ENCODE data around the gene GZF1.
A peak's percentile ranks its signal among the peaks of the same experiment; 100 is the strongest.

The GZF1 gene

GRCh38 chr20:23417861-23418260 lies 55.9 kb downstream of the GZF1 start:
- no peaks in the 10 kb centered on the region for H3K9me3 ChIP-seq (ENCODE audit: control insufficient read depth, insufficient read depth, low read length)
- no peak overlapping the region for H3K27ac ChIP-seq (ENCODE audit: low read depth, low read length)
- 0 out of 2 replicates have a peak, but pooled peaks cover 3% of the 10 kb centered on the region for H3K36me3 ChIP-seq (ENCODE audit: control insufficient read depth, low read length)
- no peak overlapping the region for H3K4me3 ChIP-seq (ENCODE audit: low read length)
- peaks cover 75% of the 10 kb centered on the region for H3K79me2 ChIP-seq (ENCODE audit: control insufficient read depth, low read length)
- peaks cover 18% of the 10 kb centered on the region for H3K4me1 ChIP-seq (ENCODE audit: control insufficient read depth, low read length)
- H4K20me1 ChIP-seq (ENCODE audit: control insufficient read depth, insufficient read depth, low read depth, low read length) = 0 out of 2 replicates have a peak, but pooled peaks cover 3% of the 10 kb centered on the region
- H3K9me2 ChIP-seq (replicated peaks; ENCODE audit: control insufficient read depth, low read length) = no peaks in the 10 kb centered on the region
- TF ChIP-seq EZH2phosphoT487 (IDR thresholded peaks at IDR 0.05; ENCODE audit: borderline replicate concordance, low read length) = no peak
- TF ChIP-seq CTCF (IDR thresholded peaks at IDR 0.05; ENCODE audit: low read depth, low read length, poor library complexity, severe bottlenecking) = no peak
- H3K27me3 ChIP-seq (ENCODE audit: control insufficient read depth, low read length) = no peaks in the 10 kb centered on the region
- H3K4me2 ChIP-seq (ENCODE audit: low read length) = no peak overlapping the region
- H3F3A ChIP-seq (ENCODE audit: control insufficient read depth, insufficient read depth) = no peaks in the 10 kb centered on the region

- Histone ChIP-seq H3K4me1 (ENCODE audit: control insufficient read depth, low read length) (peaks cover 18% of the 10 kb centered on the region), H3K79me2 (ENCODE audit: control insufficient read depth, low read length) (peaks cover 60% of the 10 kb centered on the region), H3K9me2 (replicated peaks; ENCODE audit: control insufficient read depth, low read length) (no peaks in the 10 kb centered on the region), H3K27ac (ENCODE audit: low read depth, low read length) (no peak overlapping the region), H3K4me3 (ENCODE audit: low read length) (peak overlapping the region; percentile 91), H3F3A (ENCODE audit: control insufficient read depth, insufficient read depth) (no peaks in the 10 kb centered on the region), H3K36me3 (ENCODE audit: control insufficient read depth, low read length) (0 out of 2 replicates have a peak, but pooled peaks cover 3% of the 10 kb centered on the region), H4K20me1 (ENCODE audit: control insufficient read depth, insufficient read depth, low read depth, low read length) (no peaks in the 10 kb centered on the region), H3K27me3 (ENCODE audit: control insufficient read depth, low read length) (no peaks in the 10 kb centered on the region), H3K4me2 (ENCODE audit: low read length) (peak overlapping the region; percentile 86), H3K9me3 (ENCODE audit: control insufficient read depth, insufficient read depth, low read length) (no peaks in the 10 kb centered on the region)
- TF ChIP-seq EZH2phosphoT487 (IDR thresholded peaks at IDR 0.05; ENCODE audit: borderline replicate concordance, low read length) = no peak
- no peak for TF ChIP-seq CTCF (IDR thresholded peaks at IDR 0.05; ENCODE audit: low read depth, low read length, poor library complexity, severe bottlenecking)
Observed at GRCh38 chr20:23419657-23419994, 57.6 kb downstream of the GZF1 start.

DNA sequence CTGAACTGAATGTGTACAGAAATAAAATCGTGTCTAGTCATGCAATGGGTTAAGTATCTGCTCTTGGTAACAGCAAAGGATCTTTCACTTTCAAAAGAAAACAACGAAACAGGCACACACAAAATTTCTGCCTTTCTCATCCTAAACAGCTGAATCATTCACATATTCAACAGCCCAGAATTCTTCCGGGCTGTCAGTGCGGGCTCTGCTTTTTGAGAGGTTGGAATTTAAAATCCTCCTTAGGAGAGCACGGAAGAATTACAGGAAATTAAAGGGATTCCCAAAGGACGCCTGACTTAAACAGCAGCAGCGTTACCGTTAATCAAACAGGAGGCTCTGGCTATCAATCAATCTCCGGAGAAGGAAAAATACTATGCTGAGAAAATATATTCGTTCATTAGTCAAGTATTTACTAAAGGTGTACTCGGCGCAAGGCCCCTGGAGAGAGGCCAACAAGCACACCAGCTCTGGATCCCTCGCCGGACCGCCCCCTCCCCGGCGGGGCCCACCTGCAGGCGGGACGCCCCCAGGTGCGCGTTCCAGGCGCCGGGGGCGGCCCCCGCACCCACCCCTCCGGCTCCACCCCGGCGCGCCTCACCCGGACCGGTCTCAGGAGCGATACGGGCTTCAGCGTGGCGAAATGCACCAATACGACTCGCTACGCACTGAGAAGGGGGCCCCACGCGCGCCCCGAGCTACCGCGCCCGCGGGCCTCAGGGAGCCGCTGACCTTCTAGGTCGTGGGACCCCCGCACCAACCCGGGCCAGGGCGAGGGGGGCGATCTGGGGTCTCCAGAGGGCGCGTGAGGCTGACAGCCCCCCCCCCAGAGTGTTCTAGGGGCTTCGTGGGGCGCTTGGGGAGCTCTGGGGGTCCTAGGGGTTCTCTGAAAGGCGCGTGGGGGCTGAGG lies 58.3 kb downstream of the GZF1 start:
- Histone ChIP-seq H3K4me1 (ENCODE audit: control insufficient read depth, low read length) (peaks cover 18% of the 10 kb centered on the region), H3K36me3 (ENCODE audit: control insufficient read depth, low read length) (0 out of 2 replicates have a peak, but pooled peaks cover 3% of the 10 kb centered on the region), H3K9me3 (ENCODE audit: control insufficient read depth, insufficient read depth, low read length) (no peaks in the 10 kb centered on the region), H4K20me1 (ENCODE audit: control insufficient read depth, insufficient read depth, low read depth, low read length) (no peaks in the 10 kb centered on the region), H3K9me2 (replicated peaks; ENCODE audit: control insufficient read depth, low read length) (no peaks in the 10 kb centered on the region), H3K27ac (ENCODE audit: low read depth, low read length) (no peak overlapping the region), H3K79me2 (ENCODE audit: control insufficient read depth, low read length) (peaks cover 56% of the 10 kb centered on the region), H3F3A (ENCODE audit: control insufficient read depth, insufficient read depth) (no peaks in the 10 kb centered on the region), H3K4me3 (ENCODE audit: low read length) (peak overlapping the region; percentile 91), H3K4me2 (ENCODE audit: low read length) (peak overlapping the region; percentile 86), H3K27me3 (ENCODE audit: control insufficient read depth, low read length) (no peaks in the 10 kb centered on the region)
- TF ChIP-seq CTCF (IDR thresholded peaks at IDR 0.05; ENCODE audit: low read depth, low read length, poor library complexity, severe bottlenecking) (no peak), EZH2phosphoT487 (IDR thresholded peaks at IDR 0.05; ENCODE audit: borderline replicate concordance, low read length) (no peak)

All from DOHH2 (cell line).